Kidney (tissue), 14 donors: ENCODE results near the gene POLR3A. TPM values are rescaled to one million over a fixed set of nuclear protein-coding genes. Genes with fewer than 3 reads are reported as not detected.

Experiments
- DNase-seq, 5 donors: peaks; one replicate each; pipeline ENCODE4 v3.0.0-alpha.2; 2013 to 2020
- FAIRE-seq: peaks from 2 replicates; lab custom pipeline; 2012; peaks lifted over from hg19 to GRCh38; lab: Jason Lieb, UNC
- H3K27ac ChIP-seq, 2 donors: one replicate each; pipeline ENCODE4 v1.7.0; 2013; ENCODE audit warnings: low read depth in 2 of 2, low read length in 2 of 2, inconsistent platforms in 1 of 2
- H3K27me3 ChIP-seq: one replicate; pipeline ENCODE4 v1.7.1; 2013; ENCODE audit warnings: low read length, inconsistent platforms; ENCODE audit not compliant: control insufficient read depth, insufficient read depth
- H3K36me3 ChIP-seq, 3 donors: one replicate each; pipeline versions ENCODE4 v1.7.0 to v1.7.1; 2013; ENCODE audit warnings: low read length in 3 of 3, control low read depth in 1 of 3, inconsistent platforms in 1 of 3; ENCODE audit not compliant: insufficient read depth in 3 of 3, control insufficient read depth in 2 of 3
- H3K4me1 ChIP-seq, 3 donors: one replicate each; pipeline versions ENCODE4 v1.7.0 to v1.7.1; 2013; ENCODE audit warnings: low read length in 3 of 3, inconsistent platforms in 1 of 3, low read depth in 1 of 3; ENCODE audit not compliant: control insufficient read depth in 2 of 3, insufficient read depth in 2 of 3
- H3K4me3 ChIP-seq, 3 donors: one replicate each; pipeline versions ENCODE4 v1.7.0 to v1.8.1; 2013; ENCODE audit warnings: low read length in 3 of 3, control low read depth in 1 of 3, inconsistent platforms in 1 of 3
- H3K9ac ChIP-seq, 3 donors: one replicate each; pipeline versions ENCODE4 v1.7.0 to v1.7.1; 2013; ENCODE audit warnings: low read length in 3 of 3, control low read depth in 1 of 3, inconsistent platforms in 1 of 3
- H3K9me3 ChIP-seq, 3 donors: one replicate each; pipeline versions ENCODE4 v1.7.0 to v1.7.1; 2013; ENCODE audit warnings: low read length in 3 of 3, control low read depth in 1 of 3, inconsistent platforms in 1 of 3; ENCODE audit not compliant: control insufficient read depth in 2 of 3, insufficient read depth in 1 of 3
- intact Hi-C: fragments of 100-400 bp; cut with DNase I; formaldehyde crosslinking; loops from one replicate; pipeline ENCODE4 v1.11.1; 2022
- polyA plus RNA-seq: library from polyadenylated mRNA; stranded (reverse); fragments of 350-450 nt; fragmentation: Illumina TruSeq; extraction: RNeasy Lipid Tissue Mini Kit (QIAGEN cat#74804); gene quantifications from one replicate; pipeline ENCODE4 v1.2.3, GENCODE V29; 2014; ENCODE audit warnings: low read depth, low replicate concordance; ENCODE audit not compliant: insufficient read depth
- total RNA-seq: library from RNA; stranded (reverse); fragmentation: NEBNext Ultra II Directional; extraction: Animal tissue kit (Norgen Biotek cat#: 25700); gene quantifications from one replicate; pipeline ENCODE4 v1.2.1, GENCODE V29; 2021
- TF ChIP-seq, protein P1 (sequence below): IDR thresholded peaks from 3 replicates; pipeline ENCODE4 v1.5.1; 2012; ENCODE audit warnings: mild to moderate bottlenecking, moderate library complexity, borderline replicate concordance; ENCODE audit not compliant: insufficient read depth; ENCODE audit errors: extremely low read depth
- donor health status: control.
- donor health status: control.
- donor health status: control.
- donor health status: control.
- donor health status: control.
- donor health status: DM: yes; HTN: yes; CAD: no.
- donor health status: Normal renal cell carcinoma (clear cell type).

Gene POLR3A
- total and polyA plus RNA-seq, 2 donors from 2014 or later = 4.9 to 13.3 TPM

DNA sequence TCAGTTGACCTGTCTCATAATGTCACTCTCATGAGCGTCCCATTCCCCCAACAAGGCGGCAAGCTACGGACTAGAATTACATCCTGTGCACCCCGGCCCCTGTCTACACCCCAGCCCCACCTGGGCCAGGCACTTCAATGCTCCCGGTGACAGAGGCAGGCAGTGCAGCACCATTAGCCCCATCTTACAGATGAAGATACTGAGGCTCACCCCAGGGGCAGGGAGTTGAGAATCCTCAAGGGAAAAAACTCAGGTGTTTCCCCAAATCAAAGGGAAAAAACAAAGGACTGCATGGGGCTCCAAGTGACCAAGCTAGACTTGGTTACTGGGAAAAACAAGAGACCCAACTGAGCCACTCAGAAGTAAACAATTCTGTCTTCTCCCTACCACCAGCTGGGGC is 107.3 kb downstream of the POLR3A start:
- H3K36me3 ChIP-seq = no peaks in the 10 kb centered on the region
- peaks cover 2 to 22% (median 12%) of the 10 kb centered on the region in 3 donors for H3K4me1 ChIP-seq
- H3K9me3 ChIP-seq = no peaks in the 10 kb centered on the region
- H3K27ac ChIP-seq = no peak overlapping the region
- H3K9ac ChIP-seq = no peak overlapping the region
- intact Hi-C loops = no loop called here
- FAIRE-seq (no peak), DNase-seq (no peak)
- H3K27me3 ChIP-seq = no peaks in the 10 kb centered on the region
- H3K4me3 ChIP-seq = no peak overlapping the region
- TF ChIP-seq, protein P1, sequence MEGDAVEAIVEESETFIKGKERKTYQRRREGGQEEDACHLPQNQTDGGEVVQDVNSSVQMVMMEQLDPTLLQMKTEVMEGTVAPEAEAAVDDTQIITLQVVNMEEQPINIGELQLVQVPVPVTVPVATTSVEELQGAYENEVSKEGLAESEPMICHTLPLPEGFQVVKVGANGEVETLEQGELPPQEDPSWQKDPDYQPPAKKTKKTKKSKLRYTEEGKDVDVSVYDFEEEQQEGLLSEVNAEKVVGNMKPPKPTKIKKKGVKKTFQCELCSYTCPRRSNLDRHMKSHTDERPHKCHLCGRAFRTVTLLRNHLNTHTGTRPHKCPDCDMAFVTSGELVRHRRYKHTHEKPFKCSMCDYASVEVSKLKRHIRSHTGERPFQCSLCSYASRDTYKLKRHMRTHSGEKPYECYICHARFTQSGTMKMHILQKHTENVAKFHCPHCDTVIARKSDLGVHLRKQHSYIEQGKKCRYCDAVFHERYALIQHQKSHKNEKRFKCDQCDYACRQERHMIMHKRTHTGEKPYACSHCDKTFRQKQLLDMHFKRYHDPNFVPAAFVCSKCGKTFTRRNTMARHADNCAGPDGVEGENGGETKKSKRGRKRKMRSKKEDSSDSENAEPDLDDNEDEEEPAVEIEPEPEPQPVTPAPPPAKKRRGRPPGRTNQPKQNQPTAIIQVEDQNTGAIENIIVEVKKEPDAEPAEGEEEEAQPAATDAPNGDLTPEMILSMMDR = no peak

DNA sequence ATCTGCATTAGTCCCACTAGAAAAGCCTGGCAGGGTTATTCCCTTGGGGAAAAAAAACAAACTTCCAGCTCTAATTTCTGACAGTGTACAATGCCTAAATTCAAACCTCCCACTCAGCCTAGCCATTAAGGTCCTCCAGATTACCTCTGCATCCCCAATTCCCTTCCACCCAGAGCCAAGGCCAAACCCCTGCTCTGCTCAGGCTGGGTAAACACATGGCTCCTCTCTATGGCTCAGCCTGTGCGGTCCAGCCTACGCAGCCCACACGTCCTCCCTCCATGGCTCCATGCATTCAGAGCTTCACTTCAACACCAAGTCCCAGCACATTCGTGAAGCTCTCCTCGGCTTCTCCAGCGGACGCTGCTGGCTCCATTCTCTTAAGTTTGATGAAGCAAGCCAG is 107.9 kb downstream of the POLR3A start:
- no peaks in the 10 kb centered on the region for H3K36me3 ChIP-seq
- H3K27ac ChIP-seq = no peak overlapping the region
- H3K9me3 ChIP-seq = no peaks in the 10 kb centered on the region
- DNase-seq (no peak), FAIRE-seq (no peak)
- H3K4me1 ChIP-seq = peaks cover 2 to 22% (median 12%) of the 10 kb centered on the region in 3 donors
- intact Hi-C loops = no loop called here
- TF ChIP-seq, protein P1 = no peak
- H3K27me3 ChIP-seq = no peaks in the 10 kb centered on the region
- H3K4me3 ChIP-seq = no peak overlapping the region
- no peak overlapping the region for H3K9ac ChIP-seq

DNA sequence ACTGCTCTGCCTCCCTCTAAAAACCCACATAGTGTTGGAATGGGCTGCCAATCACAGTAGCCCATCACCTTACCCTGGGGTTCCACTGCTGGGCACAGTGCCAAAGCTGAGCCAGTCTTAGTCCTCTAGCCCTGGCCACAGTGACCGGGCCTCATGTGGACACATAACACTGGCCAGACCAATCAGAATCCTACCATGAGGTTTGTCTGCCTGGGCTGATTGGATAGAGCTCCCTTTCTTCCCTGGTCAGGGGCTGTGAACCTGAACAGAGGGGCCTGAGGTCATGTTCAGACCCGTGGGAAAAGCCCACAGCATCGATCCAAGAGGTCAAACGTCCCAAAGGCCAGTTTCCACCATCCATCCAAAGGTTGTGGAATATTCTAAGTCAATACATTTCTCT is 108.8 kb downstream of the POLR3A start:
- DNase-seq (no peak), FAIRE-seq (no peak)
- no peak overlapping the region for H3K9ac ChIP-seq
- H3K9me3 ChIP-seq = no peaks in the 10 kb centered on the region
- H3K27me3 ChIP-seq = no peaks in the 10 kb centered on the region
- intact Hi-C loops = no loop called here
- no peak overlapping the region for H3K27ac ChIP-seq
- TF ChIP-seq, protein P1 = no peak
- peaks cover 2 to 21% (median 12%) of the 10 kb centered on the region in 3 donors for H3K4me1 ChIP-seq
- H3K36me3 ChIP-seq = no peaks in the 10 kb centered on the region
- no peak overlapping the region for H3K4me3 ChIP-seq

DNA sequence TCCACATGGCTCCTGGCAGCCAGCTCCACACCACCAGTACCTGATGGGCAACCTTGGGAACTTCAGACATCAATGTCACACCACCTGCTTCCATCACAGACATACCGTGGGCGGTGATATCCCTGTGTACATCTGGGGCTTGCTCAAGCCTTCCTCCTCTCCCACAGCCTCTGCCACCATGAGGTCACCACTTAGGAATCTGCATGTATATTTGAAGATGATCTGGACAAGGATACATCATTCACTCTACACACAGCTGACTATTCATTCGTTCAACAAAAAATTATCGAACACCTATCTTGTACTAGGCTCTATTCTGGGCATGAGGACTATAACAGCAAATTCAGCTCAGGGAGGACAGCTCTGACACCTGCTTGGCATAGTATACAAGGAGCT is 109.6 kb downstream of the POLR3A start:
- Histone ChIP-seq H3K36me3 (no peaks in the 10 kb centered on the region), H3K9ac (no peak overlapping the region), H3K27ac (no peak overlapping the region), H3K27me3 (no peaks in the 10 kb centered on the region), H3K9me3 (no peaks in the 10 kb centered on the region), H3K4me1 (peaks cover 0 to 15% (median 7%) of the 10 kb centered on the region in 3 donors), H3K4me3 (no peak overlapping the region)
- DNase-seq (no peak), FAIRE-seq (no peak)
- TF ChIP-seq, protein P1 = no peak
- intact Hi-C loops = no loop called here
